ENCODE results near the gene PPP1R3G. TPM values are rescaled to one million over a fixed set of nuclear protein-coding genes. Genes with fewer than 3 reads are reported as not detected.

PPP1R3G gene
- total and polyA plus RNA-seq, 3 donors from 2014 or later, result 0.55 to 1.3 (median 0.93) TPM

- Histone ChIP-seq H3K4me3 (no peak overlapping the region), H3K9me3 (no peaks in the 10 kb centered on the region), H3K4me1 (no peaks in the 10 kb centered on the region), H3K27ac (no peak overlapping the region), H3K27me3 (no peaks in the 10 kb centered on the region), H3K36me3 (ENCODE audit: low read depth, missing control alignments) (no peaks in the 10 kb centered on the region)
- intact Hi-C loops (cut with DNase I; ENCODE audit: low total_unique reads), result no loop called here
- no peak for TF ChIP-seq CTCF (IDR thresholded peaks at IDR 0.05)
- TF ChIP-seq POLR2A (IDR thresholded peaks at IDR 0.05), result no peak
- DNase-seq, result no peak
- WGBS, 2 donors, result 71 to 72% methylated on average over 9 of the region's 9 CpGs
Observed at GRCh38 chr6:5108068-5108467, 22.9 kb downstream of the PPP1R3G start.

DNA sequence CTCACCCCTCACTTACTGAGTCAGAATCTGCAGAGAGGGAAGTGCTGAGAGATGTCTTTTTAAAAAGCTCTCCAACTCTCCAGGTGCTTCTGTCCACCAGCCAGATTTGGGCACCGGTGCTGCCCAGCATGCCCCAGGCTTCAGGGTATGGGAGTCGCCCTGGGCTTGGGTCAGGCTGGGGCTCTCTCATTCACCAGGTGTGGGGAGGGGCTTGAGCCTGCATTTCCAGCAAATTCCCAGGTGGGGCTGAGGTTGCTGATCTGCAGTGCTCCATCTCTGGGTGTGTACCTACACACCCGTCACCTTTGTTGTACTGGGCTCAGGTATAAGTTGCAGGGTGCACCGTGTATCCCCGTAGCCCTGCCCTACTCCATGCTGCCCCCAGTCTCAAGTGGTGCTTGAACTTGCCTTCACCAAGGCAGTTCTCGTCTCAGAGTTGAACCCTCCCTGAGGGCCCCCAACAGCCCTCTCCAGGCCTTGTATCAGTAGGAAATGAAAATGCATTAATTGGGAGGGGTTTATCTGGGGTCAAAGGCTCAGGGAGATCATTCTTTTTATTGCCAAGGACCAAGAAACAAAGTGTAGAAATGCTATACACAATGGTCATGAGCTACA is 23.5 kb downstream of the PPP1R3G start:
- no peaks in the 10 kb centered on the region for H3K27me3 ChIP-seq
- no peak overlapping the region for H3K27ac ChIP-seq
- WGBS, 2 donors, result 90 to 92% methylated on average over 4 to 6 of the region's 6 CpGs
- intact Hi-C loops (cut with DNase I; ENCODE audit: low total_unique reads), result no loop called here
- no peaks in the 10 kb centered on the region for H3K36me3 ChIP-seq (ENCODE audit: low read depth, missing control alignments)
- H3K4me1 ChIP-seq, result no peaks in the 10 kb centered on the region
- no peak for DNase-seq
- H3K4me3 ChIP-seq, result no peak overlapping the region
- TF ChIP-seq POLR2A (IDR thresholded peaks at IDR 0.05) (no peak), CTCF (IDR thresholded peaks at IDR 0.05) (no peak)
- H3K9me3 ChIP-seq, result no peaks in the 10 kb centered on the region

GRCh38 chr6:5109436-5109835 is 24.3 kb downstream of the PPP1R3G start:
- Histone ChIP-seq H3K36me3 (ENCODE audit: low read depth, missing control alignments) (no peaks in the 10 kb centered on the region), H3K4me1 (no peaks in the 10 kb centered on the region), H3K27ac (no peak overlapping the region), H3K27me3 (no peaks in the 10 kb centered on the region), H3K9me3 (no peaks in the 10 kb centered on the region), H3K4me3 (no peak overlapping the region)
- no peak for DNase-seq
- TF ChIP-seq CTCF (IDR thresholded peaks at IDR 0.05) (no peak), POLR2A (IDR thresholded peaks at IDR 0.05) (no peak)
- 84 to 93% methylated on average over 10 of the region's 10 CpGs for WGBS, 2 donors
- intact Hi-C loops (cut with DNase I; ENCODE audit: low total_unique reads), result no loop called here

- intact Hi-C loops (cut with DNase I; ENCODE audit: low total_unique reads), result no loop called here
- Histone ChIP-seq H3K4me1 (no peaks in the 10 kb centered on the region), H3K9me3 (no peaks in the 10 kb centered on the region), H3K36me3 (ENCODE audit: low read depth, missing control alignments) (no peaks in the 10 kb centered on the region), H3K27me3 (no peaks in the 10 kb centered on the region), H3K27ac (no peak overlapping the region), H3K4me3 (no peak overlapping the region)
- WGBS, 2 donors, result 88 to 89% methylated on average over 16 of the region's 16 CpGs
- no peak for DNase-seq
- TF ChIP-seq CTCF (IDR thresholded peaks at IDR 0.05), result no peak
- TF ChIP-seq POLR2A (IDR thresholded peaks at IDR 0.05), result no peak
Observed at GRCh38 chr6:5110246-5110645, 25.1 kb downstream of the PPP1R3G start.

GRCh38 chr6:5111626-5112025 is 26.5 kb downstream of the PPP1R3G start:
- Histone ChIP-seq H3K36me3 (ENCODE audit: low read depth, missing control alignments) (no peaks in the 10 kb centered on the region), H3K27me3 (no peaks in the 10 kb centered on the region), H3K4me1 (no peaks in the 10 kb centered on the region), H3K27ac (no peak overlapping the region), H3K9me3 (no peaks in the 10 kb centered on the region), H3K4me3 (no peak overlapping the region)
- no peak for DNase-seq
- intact Hi-C loops (cut with DNase I; ENCODE audit: low total_unique reads), result no loop called here
- TF ChIP-seq CTCF (IDR thresholded peaks at IDR 0.05) (no peak), POLR2A (IDR thresholded peaks at IDR 0.05) (no peak)
- WGBS, 2 donors, result 90 to 93% methylated on average over 2 to 7 of the region's 7 CpGs

All from testis (tissue), 3 donors.